ENCODE measurements around the gene PSMB7. TPM values are rescaled to one million over a fixed set of nuclear protein-coding genes. Genes with fewer than 3 reads are reported as not detected.

The PSMB7 gene
- total RNA-seq, 1 donor from 2014 or later, result 133 TPM

DNA sequence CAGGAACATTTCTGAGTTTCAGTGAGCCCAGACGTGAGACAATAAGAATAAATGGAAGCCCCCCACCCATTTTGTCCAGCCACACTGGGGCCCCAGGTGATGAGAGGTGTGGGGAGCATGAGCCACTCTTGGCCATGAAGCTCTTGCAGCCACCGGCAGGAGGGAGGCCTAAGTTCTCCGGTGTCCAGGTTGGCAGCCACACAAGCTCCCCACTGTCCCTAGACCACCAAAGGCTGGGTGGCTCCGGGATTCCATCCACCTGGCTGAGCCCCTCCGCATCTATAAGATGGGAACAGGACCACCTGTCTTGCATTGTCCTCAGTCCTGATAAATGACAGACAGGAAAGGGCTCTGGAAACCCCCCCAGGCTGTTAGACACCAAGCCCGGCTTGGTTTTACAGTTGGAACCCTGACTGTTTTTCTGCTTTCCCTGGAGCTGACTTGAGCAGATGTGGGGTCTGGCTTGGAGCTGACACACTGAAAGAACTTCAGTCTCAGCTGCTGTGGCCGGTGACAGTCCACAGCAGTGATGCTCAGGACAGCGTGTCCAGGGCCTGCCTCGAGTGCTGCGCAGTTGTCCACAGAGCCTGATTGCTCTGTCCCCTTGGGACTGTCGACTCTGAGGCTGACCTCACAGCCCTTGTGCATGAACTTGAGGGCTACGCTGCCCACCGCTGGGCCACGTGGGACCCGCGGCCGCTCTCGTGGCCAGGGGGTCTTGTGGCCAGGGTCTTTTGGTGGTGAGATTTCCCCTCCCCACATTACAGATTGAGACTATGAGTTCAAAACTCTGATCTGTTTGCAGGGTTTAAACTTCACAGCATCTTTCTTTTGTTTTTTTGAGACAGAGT, 74.8 kb downstream of the PSMB7 start:
- no peak for DNase-seq (ENCODE audit: low spot score)
- intact Hi-C loops (cut with DNase I), result no loop called here

DNA sequence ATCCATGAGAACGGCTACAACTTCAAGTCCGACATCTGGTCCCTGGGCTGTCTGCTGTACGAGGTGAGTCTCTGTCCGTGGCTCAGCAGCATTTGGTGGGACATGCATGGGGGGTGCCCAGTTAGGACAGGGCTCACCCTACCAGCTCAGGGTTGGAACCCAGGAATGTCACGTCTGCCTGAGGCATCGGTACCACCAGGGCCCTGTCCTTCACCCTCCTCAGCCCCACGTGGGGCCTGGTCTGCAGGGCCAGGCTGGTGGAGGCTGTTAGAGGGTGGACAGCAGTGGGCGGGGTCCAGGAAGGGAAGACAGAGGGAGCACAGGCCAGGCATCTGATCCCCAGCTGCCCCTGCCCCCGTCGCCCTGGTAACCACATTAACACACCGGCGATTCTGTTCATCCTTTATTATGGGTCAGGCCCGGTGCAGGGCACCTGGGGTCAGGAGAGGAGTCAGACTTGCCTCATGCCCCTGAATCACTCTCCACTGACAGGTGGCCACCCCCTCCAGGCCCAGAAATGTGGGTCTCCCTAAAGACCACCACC, 75.6 kb downstream of the PSMB7 start:
- no peak for DNase-seq (ENCODE audit: low spot score)
- intact Hi-C loops (cut with DNase I), result no loop called here

DNA sequence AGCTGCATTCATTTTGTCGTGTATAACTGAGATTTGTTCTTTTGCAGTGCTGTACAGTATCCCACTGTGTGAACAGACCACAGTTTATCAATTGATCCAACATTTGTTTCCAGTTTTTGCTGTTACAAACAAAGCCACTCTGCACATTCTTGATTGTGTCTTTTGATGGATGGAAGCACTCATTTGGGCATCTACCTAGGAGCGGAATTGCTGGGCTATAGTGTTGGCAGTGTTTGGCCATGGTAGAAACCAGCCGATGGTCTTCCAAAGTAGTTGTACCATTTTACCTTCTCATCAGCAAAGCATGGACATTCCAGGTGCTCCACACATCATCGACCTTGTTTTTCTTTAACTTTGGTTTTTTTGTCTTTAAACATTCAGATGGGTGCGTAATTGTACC, 77.7 kb downstream of the PSMB7 start:
- no peak for DNase-seq (ENCODE audit: low spot score)
- intact Hi-C loops (cut with DNase I), result no loop called here

DNA sequence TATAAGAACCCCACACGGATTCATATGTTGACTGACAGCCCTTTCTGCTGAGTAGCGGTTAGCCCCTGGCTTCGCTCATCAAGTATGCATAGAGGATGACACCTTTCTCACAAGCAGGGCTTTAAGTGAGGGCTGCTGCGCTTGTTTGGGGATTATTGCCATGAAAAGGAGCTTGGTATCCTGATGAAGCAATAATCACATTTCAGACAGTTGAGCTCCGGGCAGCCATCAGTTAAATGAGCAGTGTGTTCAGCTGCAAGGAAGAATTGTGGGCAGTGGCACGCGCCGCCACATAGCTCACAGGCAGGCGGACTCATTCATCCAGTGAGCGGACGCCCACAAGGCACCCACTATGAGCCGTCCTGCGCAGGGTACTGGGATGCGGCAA, 79.9 kb downstream of the PSMB7 start:
- intact Hi-C loops (cut with DNase I), result no loop called here
- DNase-seq (ENCODE audit: low spot score), result no peak

DNA sequence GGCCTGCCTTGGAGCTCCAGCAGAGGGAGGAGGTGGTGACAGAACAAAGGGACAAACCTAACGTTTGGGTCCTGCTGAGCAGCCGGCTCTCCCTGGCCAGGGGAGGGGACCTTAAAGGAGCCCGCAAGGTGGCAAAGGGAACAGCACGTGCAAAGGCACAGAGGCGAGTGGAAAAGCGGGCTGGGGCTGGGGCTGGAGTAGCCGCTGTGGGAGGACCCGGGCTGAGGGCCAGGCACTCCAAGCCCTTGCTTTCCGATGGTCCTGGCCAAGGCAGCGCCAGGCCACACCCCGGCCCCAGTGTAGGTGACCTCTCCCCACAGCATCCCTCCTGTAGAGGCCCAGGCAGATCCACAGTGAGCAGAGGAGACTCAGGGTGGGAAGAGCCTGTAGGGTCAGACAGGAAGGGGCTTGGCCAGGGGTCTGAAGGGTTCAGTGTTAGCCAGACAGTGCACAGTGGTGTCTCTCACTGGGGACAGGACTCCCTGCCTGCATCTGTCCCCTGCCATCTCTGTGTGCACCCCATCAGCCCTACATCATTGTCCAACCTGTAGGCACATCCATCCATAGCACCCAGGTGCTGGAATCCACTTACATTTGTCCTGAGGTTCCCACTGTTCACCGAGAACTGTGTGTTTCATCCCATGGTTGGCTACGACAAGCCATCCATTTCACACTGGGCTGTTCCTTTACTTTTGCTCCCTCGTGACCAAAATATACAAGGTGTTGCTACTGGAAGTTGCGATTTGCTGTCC, 80.5 kb downstream of the PSMB7 start:
- no peak for DNase-seq (ENCODE audit: low spot score)
- intact Hi-C loops (cut with DNase I), result no loop called here

GRCh38 chr9:124333203-124333579, 82.1 kb downstream of the PSMB7 start:
- no peak for DNase-seq (ENCODE audit: low spot score)
- intact Hi-C loops (cut with DNase I), result no loop called here

DNA sequence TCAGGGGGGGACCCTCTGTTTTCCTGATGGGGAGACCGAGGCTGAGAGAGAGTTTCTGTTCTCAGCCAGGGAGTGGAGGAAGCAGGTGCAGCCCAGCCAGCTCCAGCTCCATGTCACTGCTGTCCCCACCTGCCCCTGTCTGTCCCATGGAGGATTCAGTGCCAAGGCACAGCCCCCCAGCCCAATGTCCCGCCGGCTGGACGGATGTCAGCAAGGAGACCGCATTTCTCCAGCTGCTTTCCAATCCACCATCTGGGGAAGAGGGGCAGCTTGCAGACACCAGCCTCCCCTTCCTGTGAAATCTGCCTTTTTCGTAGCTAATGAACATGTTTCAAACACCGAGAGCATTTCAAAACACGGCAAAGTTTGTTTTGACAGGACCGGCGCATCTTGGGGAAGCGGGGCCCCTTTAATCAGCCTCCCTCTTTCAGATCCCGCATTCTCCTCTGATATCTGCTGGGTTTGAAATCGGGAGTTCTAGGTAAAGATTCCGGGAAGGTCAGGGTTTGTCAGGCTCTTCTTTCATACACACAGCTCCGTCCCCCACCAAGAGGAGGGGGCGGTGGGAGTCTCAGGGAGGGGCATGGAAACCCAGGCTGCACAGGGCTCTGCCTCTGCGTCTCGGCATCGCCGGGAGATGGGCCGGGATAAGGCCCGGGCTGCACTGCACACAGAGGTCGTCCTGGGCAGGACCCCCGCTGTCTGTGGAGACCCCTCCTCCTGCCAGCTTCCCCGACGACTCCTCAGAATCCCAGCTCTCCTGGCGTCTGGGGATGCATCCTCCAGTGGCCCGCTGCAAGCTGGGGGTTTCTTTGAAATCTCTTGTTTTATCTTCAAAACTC, 82.7 kb downstream of the PSMB7 start:
- intact Hi-C loops (cut with DNase I), result no loop called here
- DNase-seq (ENCODE audit: low spot score), result no peak

DNA sequence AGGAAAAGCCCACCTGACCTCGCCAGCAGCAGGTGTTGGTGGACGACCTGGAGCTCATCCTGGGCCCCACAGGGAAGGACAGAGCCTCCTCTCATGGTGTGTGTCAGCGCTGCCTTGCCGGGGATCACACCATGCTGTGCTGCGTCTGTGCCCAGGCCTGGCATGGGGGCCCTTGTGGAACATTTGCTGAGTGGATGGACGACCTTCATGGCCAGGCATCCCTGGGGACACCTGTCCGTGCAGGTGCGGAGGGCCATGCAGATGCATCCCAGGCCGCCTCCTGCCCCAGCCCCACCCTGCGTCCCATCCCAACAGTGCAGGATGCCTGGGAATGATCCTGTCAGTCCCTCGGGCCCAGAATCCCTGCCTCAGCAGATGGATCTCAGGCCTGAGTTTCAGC, 83.7 kb downstream of the PSMB7 start:
- DNase-seq (ENCODE audit: low spot score), result no peak
- intact Hi-C loops (cut with DNase I), result no loop called here

DNA sequence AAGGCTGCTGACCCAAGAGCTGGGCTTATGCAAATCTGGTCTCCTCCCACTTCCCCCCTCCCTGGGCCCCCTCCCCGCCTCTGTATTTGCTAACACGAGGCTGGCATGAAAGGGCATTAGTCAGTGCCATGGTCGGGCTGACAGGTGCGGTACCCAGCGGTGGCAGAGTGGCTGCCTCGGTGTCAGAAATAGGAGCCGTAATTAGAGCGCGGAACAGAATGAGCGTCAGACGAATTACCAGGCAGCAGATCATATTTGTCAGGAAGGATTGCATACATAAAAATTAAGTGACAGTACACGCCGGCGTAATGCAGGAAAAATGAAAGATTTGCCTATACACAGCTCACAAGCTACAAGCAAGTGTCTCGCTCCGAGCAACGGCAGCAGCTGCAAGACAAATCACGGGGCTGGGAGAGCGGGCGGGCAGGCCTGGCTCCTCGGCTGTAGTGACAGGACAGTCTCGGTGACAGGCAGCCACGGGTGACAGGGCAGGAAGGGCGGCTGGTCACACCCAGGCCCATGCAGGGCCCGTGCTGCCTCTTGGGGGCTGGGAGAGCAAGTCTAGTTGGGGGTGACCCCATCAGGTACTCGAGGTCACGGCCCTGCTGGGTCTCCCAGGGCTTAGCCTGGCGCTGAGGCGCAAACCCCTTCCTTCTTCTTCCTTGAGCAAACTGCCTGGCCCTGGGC, 85.1 kb downstream of the PSMB7 start:
- intact Hi-C loops (cut with DNase I), result no loop called here
- no peak for DNase-seq (ENCODE audit: low spot score)

DNA sequence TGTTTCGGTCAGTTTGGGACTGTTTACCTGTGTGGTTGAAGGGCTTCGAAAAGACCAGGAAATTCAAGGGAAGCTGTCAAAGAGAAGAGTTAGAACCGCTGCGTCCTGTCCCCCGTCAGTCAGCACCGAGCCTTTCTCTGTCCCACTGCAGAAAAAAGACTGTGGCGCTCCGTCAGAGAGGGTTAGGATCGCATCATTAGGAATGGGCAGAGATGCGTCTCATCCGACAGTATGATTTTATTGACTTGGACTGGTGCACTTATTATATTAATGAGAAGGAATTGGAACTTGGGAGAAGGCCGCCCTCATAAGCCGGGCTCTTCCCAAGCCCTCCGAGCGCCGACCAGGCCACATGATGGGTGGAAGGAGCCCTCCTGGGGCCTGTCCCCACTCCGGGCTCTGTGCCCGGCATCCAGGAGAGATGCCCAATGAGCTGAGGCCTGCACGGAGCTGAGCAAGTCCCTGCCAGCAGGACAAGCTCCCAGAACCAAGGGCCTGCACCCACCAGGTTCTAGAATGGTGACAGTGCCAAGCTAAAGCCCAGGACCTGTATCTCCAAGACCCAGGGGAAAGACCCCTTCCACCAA, 85.9 kb downstream of the PSMB7 start:
- intact Hi-C loops (cut with DNase I), result no loop called here
- DNase-seq (ENCODE audit: low spot score), result no peak

DNA sequence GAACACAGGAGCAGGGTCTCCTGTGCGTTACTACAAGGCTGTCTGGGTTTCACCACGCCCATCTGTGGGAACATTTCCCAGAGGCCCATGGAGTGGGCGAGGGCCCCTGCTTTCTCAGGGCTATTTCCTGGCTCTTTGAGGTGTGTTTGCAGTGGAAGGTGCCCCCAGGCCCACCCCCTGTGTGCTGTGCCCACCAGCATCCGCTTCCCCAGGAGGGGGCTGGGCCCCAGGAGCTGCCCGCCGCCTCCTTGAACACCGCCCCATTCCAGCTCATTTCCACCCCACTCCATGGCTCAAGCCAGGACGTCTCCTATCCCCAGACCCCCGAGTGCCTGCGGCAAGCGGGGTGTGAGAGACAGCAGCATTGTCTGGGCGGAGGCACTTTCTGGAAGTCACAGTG, 87.0 kb downstream of the PSMB7 start:
- intact Hi-C loops (cut with DNase I), result no loop called here
- DNase-seq (ENCODE audit: low spot score), result no peak

DNA sequence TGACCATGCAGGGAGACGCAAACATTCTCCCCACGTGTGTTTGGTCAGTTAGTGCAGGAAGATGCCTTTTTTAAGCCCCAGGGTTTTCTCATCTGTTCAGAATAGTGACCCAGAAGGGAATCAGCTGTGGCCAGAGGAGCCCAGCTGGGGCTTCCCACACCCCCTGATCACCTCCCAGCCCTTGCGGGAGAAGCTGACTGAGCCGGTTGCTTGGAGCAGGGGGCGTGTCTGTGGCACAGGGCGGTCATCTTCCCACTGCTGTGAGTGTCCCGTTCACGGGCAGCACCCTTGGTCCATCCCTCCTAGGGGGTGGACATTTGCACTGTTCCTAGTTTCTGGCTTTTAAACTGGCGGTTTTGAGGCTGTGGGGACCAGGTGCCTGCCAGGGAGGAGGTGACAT, 87.8 kb downstream of the PSMB7 start:
- intact Hi-C loops (cut with DNase I), result no loop called here
- no peak for DNase-seq (ENCODE audit: low spot score)

- intact Hi-C loops (cut with DNase I), result no loop called here
- no peak for DNase-seq (ENCODE audit: low spot score)
These were observed 88.9 kb downstream of the PSMB7 start for GRCh38 chr9:124326378-124326777.

GRCh38 chr9:124325816-124326215, 89.4 kb downstream of the PSMB7 start:
- intact Hi-C loops (cut with DNase I), result no loop called here
- no peak for DNase-seq (ENCODE audit: low spot score)

DNA sequence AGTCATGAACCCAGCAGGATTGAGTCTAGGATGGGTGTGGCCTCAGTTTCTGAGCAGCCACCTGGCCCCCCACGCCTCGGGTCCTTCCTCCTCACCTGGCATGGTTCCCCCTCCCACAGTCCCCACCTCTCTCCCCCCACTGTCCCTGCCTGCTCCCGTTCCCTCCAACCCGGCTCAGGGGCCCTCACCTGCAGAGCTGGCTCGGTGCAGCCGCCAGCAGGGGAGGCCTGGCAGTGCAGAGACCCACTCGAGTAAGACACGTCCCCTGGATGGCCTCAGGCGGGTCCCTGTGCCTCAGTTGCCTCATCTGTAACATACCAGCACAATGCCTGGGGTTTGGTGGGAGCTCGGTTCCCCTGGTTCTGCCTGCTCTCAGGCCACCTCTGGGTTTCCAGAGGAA, 91.3 kb downstream of the PSMB7 start:
- DNase-seq (ENCODE audit: low spot score), result no peak
- intact Hi-C loops (cut with DNase I), result no loop called here

DNA sequence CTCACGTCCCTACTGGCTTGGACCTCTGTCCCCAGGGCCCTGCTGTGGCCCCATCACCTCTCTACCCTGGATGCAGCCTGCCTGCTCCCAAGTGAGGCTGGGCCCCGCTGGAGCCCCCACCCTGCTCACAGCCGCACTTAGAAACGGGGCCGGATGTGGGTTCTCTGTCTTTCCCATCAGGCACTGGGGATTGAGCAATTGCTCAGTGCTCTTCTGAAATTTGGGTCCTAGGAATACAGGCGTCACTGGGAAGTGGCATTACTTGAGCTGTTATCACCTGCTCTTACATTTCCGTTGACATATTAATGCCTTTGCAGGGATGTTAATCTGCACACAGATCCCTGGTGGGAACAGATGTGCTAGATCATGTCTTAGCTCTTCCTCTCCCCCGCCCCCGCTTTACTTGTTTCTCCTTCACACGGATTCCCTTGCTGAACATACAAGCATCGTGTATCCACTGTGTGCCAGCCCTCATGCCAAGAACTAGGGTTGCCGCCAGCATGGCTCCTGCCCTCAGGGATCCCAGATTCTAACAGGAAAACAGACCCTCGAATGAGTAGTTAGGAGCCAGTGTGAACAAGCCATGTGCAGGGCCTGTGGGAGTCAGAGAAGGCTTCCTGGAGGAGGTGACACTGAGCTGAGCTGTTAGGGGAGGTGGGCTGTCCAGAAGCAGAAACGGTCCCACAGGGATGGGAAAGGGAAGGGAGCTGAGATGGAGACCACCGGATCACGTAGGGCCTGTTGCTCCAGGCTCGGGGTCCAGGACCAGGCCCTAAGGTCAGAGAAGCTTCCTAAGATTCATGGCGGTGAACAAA, 92.4 kb downstream of the PSMB7 start:
- no peak for DNase-seq (ENCODE audit: low spot score)
- intact Hi-C loops (cut with DNase I), result no loop called here

GRCh38 chr9:124321935-124322334, 93.3 kb downstream of the PSMB7 start:
- DNase-seq (ENCODE audit: low spot score), result no peak
- intact Hi-C loops (cut with DNase I), result loop anchor here (2.0 kb wide), 1 partner anchor 195 kb away; no protein-coding TSS in a partner anchor

DNA sequence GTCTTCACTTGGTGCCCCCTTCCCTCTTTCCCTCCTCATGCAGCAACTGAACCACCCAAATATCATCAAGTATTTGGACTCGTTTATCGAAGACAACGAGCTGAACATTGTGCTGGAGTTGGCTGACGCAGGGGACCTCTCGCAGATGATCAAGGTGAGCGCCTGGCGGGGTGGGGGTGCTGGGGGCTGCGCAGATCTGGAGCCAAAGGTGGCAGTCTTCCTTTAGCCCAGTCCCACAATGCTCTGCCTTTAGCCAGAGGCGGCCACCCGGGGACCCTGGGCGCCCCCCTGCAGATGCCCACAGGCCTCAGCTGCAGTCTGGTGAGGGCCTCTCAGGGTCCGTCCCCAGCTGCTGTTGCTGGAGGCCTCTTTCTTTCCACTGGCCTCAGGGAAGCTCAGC, 93.8 kb downstream of the PSMB7 start:
- intact Hi-C loops (cut with DNase I), result loop anchor here (2.0 kb wide), 1 partner anchor 195 kb away; no protein-coding TSS in a partner anchor

More for the DNA sequence above, 93.8 kb downstream of the PSMB7 start:
- DNase-seq (ENCODE audit: low spot score), result no peak

All from cardiac septum (tissue), 1 donor.